HS-27A (cell line): ENCODE measurements around the gene CALCA.

Experiments
- DNase-seq: peaks from one replicate; pipeline ENCODE4 v3.0.0-alpha.2; 2012; ENCODE audit warnings: low read depth, missing footprints

CALCA gene

DNA sequence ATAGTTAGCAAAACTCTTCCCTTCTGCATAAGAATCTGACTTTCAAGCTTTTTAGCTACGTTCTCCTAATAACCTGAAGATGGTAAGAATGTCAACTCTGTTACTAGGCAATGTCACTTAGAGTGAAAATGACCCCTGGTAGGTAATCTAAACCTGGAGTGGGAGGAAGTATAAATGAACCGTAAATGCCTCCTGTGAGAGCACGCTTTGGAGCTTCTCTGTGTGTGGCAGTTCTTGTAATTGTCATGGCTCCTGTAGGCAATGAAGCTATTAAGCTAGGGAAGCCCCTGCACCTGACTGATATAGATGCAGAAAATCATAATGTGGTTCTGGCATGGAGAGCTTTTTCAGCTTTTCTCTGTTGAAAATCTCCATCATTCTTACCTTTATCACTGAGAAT lies 29.4 kb downstream of the CALCA start:
- no peak for DNase-seq

DNA sequence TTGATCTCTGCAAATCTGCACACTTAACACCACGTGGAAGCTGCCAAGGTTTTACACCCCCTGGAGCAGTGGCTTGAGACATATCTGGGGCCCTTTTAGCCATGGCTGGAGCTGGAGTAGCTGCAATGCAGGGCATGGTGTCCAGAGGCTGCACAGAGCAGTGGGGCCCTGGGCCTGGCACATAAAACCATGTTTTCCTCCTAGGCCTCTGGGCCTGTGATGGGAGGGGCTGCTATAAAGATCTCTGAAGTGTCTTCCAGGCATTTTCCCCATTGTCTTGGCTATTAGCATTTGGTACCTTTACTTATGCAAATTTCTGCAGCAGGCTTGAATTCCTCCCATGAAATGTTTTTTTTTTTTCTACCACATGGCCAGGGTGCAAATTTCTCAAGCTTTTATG lies 33.2 kb downstream of the CALCA start:
- no peak for DNase-seq

DNA sequence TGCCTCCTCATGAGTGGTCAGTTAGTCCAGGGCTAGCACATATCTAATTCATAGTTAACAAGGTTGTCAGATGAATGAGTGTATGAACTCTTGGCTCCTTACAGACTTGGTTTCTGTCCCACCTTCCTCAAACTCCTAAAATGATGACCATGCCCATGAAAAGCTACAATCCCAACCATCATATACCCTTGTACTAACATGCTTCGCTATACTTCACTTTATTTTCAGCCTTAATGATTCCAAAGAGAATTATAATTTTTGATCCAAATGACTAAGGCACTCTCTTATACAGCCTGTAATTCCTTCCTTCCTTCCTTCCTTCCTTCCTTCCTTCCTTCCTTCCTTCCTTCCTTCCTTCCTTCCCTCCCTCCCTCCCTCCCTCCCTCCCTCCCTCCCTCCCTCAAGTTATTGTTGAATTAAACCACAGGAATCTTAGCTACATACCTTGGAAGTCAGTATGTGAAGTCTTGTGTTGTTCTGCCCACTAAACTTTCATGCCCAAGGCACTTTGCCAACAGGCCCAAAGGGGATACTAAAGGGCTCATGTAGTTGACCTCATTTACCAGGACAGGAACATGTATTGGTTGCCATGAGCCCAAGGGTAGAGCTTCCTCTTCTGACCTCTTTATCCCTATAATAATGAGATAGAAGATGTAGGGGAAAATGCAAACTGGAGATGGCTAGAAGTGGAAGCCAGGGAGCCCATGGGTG lies 37.4 kb downstream of the CALCA start:
- DNase-seq, result no peak

DNA sequence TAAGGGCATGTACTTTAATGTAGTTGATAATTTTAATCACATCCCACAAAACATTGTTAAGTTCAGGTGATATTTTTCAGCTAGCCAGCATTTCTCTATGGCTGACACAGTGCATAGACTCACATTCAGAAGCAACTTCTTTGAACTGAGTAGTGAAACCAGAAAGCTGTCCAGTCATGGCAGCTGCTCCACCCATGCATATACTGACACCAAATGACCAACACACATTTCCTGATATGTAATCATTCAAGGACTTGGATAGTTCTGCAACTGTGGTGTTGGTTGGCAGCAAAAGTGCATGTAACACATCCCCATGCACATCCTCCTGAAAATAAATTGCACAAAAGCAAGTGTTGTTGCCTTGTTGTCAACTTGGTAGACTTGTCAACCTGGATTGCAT lies 39.7 kb downstream of the CALCA start:
- DNase-seq, result no peak

DNA sequence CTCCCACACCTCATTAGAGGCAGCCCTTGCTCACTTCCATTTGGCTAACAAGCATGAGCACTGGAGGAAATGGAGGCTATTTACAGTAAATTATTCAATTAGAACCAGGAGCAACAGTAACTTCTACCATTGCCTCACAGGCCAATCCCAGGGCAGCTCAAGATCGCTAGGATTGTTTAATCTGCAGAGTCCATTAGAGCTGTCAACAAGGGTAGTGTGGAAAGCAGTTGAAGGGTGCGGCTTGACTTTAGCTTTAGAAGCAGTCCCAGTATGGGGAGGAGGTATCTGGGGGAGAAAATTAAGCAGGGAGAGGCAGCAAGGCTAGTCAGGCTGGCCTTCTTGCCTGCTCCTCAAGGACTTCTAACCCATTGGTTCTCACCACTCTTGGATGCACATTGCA lies 41.8 kb downstream of the CALCA start:
- DNase-seq, result no peak

GRCh38 chr11:14927146-14927545 lies 45.0 kb downstream of the CALCA start:
- no peak for DNase-seq

- no peak for DNase-seq
Measured at GRCh38 chr11:14924318-14924717, 47.8 kb downstream of the CALCA start.
